SK-N-MC (cell line): Measurements from ENCODE around the gene GRM8.

ENCODE experiments used
- DNase-seq: peaks from one replicate; pipeline ENCODE4 v3.0.0-alpha.2; 2011; ENCODE audit warnings: low read depth, low spot score
- H3K27ac ChIP-seq: fragments of 200-600 bp; sonication (generic); 2 replicates; pipeline ENCODE4 v1.5.1; 2016; ENCODE audit warnings: mixed run types
- H3K36me3 ChIP-seq: fragments of 200-600 bp; sonication (generic); 2 replicates; pipeline ENCODE4 v1.6.1; 2017; ENCODE audit warnings: antibody characterized with exemption, low read length, mixed read lengths; ENCODE audit not compliant: insufficient read depth
- H3K4me3 ChIP-seq: fragments of 200-600 bp; sonication (generic); 2 replicates; pipeline ENCODE4 v1.5.1; 2016
- H3K9ac ChIP-seq: fragments of 200-600 bp; sonication (generic); 2 replicates; pipeline ENCODE4 v1.8.0; 2017; ENCODE audit warnings: mixed run types, mixed read lengths; ENCODE audit not compliant: insufficient read length
- H3K9me3 ChIP-seq: fragments of 200-600 bp; sonication (generic); 2 replicates; pipeline ENCODE4 v1.6.1; 2017; ENCODE audit warnings: low read depth, mild to moderate bottlenecking, antibody characterized with exemption, low read length, moderate library complexity, mixed read lengths
- EZH2 ChIP-seq: fragments of 200-600 bp; sonication (generic); IDR thresholded peaks from one replicate; pipeline ENCODE4 v1.6.1; 2017; ENCODE audit warnings: antibody characterized with exemption
- FOXP2 ChIP-seq: optimal IDR thresholded peaks from 2 replicates; pipeline ENCODE3; 2011; ENCODE audit warnings: mild to moderate bottlenecking, moderate library complexity; ENCODE audit not compliant: insufficient read depth; ENCODE audit errors: extremely low read length, control extremely low read depth
- POLR2AphosphoS5 ChIP-seq: IDR thresholded peaks from 2 replicates; pipeline ENCODE4 v1.6.1; 2012; ENCODE audit warnings: mild to moderate bottlenecking, low read depth, low read length, borderline replicate concordance

Gene GRM8

GRCh38 chr7:127256041-127256725 is 3.4 kb upstream of the GRM8 start:
- TF ChIP-seq EZH2 (no peak), POLR2AphosphoS5 (no peak)

DNA sequence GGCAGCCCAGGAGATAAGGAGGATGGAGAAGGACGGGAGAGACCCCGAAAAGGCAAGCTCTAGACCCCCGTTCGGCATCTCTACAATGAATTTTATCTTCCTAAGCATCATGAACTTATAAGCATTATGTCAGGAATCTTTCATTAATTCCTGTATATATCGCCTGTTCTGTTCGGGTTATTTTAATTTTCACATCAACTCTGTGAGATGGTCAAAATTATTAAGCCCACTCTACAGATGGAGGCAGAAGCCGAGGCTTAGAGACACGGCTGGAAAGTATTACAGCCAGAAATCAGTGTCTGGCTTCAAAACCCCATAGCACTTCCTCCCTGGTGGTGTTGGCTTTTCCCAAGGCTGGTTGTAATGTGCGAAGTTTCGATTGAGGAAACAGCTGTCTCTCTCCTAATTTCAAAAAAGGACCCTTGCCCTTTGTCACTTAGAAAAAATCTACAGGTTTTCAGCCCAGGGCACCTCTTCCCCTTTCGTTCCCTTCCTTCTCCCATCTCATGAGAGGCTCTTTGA is 1.5 kb upstream of the GRM8 start:
- H3K4me3 ChIP-seq = peak overlapping the region; percentile 96
- no peaks in the 10 kb centered on the region for H3K36me3 ChIP-seq
- TF ChIP-seq POLR2AphosphoS5 (no peak), EZH2 (no peak), FOXP2 (no peak)
- no peak overlapping the region for H3K27ac ChIP-seq
- no peak for DNase-seq
- H3K9ac ChIP-seq = no peak overlapping the region
- H3K9me3 ChIP-seq = no peaks in the 10 kb centered on the region

More at GRCh38 chr7:127256041-127256725, 3.4 kb upstream of the GRM8 start:
- Histone ChIP-seq H3K4me3 (no peak overlapping the region), H3K9me3 (no peaks in the 10 kb centered on the region), H3K27ac (no peak overlapping the region), H3K36me3 (no peaks in the 10 kb centered on the region), H3K9ac (no peak overlapping the region)
- no peak for DNase-seq

GRCh38 chr7:127253281-127254162 is 781 bp upstream of the GRM8 start:
- no peaks in the 10 kb centered on the region for H3K36me3 ChIP-seq
- no peaks in the 10 kb centered on the region for H3K9me3 ChIP-seq
- peak overlapping the region; percentile 73 for H3K27ac ChIP-seq
- peak overlapping the region; percentile 96 for H3K4me3 ChIP-seq
- TF ChIP-seq POLR2AphosphoS5 (no peak), FOXP2 (no peak)
- DNase-seq = no peak
- peak overlapping the region; percentile 80 for H3K9ac ChIP-seq

- TF ChIP-seq EZH2 (no peak), POLR2AphosphoS5 (no peak), FOXP2 (no peak)
- H3K9ac ChIP-seq = peak overlapping the region; percentile 80
- DNase-seq = no peak
- H3K27ac ChIP-seq = no peak overlapping the region
- peak overlapping the region; percentile 96 for H3K4me3 ChIP-seq
- no peaks in the 10 kb centered on the region for H3K36me3 ChIP-seq
- no peaks in the 10 kb centered on the region for H3K9me3 ChIP-seq
These were observed 396 bp downstream of the GRM8 start for GRCh38 chr7:127252377-127252713.

DNA sequence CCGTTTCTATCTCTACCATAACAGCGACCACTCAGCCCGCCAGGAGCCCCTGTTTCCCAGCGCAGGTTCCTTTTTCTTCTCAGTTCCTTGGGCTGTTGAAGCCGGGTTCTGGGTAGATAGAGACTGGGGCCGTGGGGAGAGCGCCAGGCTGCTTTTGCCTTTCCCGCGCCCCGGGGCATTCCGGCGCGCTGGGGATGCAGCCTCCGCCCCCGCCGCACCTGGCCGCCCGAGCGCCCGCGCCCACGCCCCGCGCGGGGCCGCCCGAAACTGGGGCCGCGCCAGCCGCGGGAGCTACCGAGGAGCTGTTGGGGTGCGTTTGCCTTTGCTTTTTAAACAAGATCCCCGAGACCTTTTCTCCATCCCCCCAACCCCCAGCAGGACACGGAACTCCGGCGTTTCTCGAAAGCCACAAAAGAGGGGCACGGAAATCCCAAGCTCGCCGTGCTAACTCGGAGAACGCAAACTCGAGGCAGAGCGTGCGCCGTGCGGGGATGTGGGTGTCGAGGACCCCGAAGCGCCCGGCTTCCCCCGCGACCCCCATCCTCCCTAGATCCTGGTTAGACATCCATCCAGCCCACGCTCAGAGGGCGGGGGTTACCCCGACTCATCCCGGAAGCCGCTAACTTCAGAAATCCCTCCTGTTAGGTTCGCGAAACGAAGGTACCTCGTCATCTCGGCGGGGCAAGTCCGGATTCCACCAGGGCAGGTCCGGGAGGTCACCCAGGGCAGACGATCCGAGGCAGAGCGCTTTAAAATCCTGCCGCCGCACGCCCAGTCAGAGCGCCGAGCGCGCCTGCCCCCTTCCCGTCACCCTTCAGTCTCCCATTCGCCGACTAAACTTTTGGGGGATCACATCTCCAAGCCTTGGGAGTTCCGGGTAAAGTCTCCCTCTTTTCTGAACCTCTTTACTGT is 1.0 kb downstream of the GRM8 start:
- DNase-seq = no peak
- no peak overlapping the region for H3K27ac ChIP-seq
- peak overlapping the region; percentile 80 for H3K9ac ChIP-seq
- TF ChIP-seq FOXP2 (no peak), POLR2AphosphoS5 (no peak), EZH2 (no peak)
- H3K9me3 ChIP-seq = no peaks in the 10 kb centered on the region
- H3K36me3 ChIP-seq = no peaks in the 10 kb centered on the region
- H3K4me3 ChIP-seq = peak overlapping the region; percentile 96

DNA sequence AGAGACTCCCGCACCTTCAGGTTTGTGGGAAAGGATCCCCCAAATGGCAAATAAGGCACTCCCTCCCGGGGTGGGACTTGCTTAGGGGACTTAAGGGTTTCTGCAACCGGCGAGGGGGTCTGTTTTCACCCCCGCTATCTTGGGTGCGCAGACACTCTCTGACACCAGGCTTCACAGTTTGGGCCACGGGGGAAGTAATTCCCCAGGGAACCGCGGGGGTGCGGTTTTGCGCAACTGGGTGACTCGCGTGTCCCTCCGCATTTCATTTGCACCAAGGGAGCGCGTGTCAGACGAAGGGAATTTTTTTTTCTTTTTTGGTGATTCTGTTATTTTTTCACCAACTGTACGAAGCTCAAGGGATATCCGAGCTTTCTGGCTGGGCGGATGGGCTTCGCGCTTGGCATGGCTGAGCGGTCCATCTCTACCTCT is 1.7 kb downstream of the GRM8 start:
- Histone ChIP-seq H3K36me3 (no peaks in the 10 kb centered on the region), H3K4me3 (peak overlapping the region; percentile 96), H3K9ac (no peak overlapping the region), H3K27ac (no peak overlapping the region), H3K9me3 (no peaks in the 10 kb centered on the region)
- DNase-seq = no peak
- TF ChIP-seq POLR2AphosphoS5 = no peak
- no peak for TF ChIP-seq FOXP2
- TF ChIP-seq EZH2 = no peak

DNA sequence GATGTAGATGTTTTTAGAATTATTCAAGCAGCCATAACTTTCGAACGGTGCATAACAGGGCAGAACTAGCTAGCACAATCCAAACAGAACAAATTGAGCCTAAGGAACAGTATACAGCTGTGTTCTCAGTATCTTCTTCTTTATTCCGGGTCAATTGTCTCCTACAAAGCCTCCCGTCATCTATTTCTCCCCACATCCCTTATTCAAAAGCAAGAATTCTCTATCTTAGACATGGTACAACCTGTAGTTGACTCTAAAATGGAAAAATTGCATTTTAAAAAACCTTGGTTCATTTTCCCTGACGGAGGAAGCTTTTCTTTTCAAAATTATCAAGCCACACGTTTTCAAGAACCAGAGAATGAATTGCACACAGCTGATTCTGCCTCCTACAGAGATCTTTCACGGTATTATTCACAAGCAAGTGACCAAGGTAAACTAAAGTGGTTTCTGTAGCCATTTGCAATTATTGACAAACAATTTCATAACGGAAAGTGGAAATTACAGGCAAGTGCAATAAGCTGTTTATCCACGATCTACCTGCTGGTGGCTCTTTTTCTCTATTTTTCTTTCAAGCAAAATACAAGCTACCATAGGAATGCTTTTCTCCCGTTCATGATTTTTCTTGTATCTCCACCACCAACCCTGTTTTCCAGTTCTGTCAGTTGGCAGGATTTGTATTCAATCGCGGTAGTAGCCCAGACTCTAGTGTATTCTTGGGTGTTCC is 2.3 kb downstream of the GRM8 start:
- no peak for DNase-seq
- no peaks in the 10 kb centered on the region for H3K36me3 ChIP-seq
- TF ChIP-seq EZH2 = no peak
- TF ChIP-seq POLR2AphosphoS5 = no peak
- no peak for TF ChIP-seq FOXP2

More for the DNA sequence above, 2.3 kb downstream of the GRM8 start:
- no peak overlapping the region for H3K9ac ChIP-seq
- no peak overlapping the region for H3K27ac ChIP-seq
- peak overlapping the region; percentile 96 for H3K4me3 ChIP-seq
- H3K9me3 ChIP-seq = no peaks in the 10 kb centered on the region
